GM18867 (cell line): ENCODE data around the gene HIBCH.

Experiments
- ATAC-seq: cut with Tn5 transposase; IDR thresholded peaks from one replicate; pipeline ENCODE4 v1.9.1; 2021; ENCODE audit warnings: mild to moderate bottlenecking, moderate library complexity; ENCODE audit not compliant: unreplicated experiment

The HIBCH gene, protein sequence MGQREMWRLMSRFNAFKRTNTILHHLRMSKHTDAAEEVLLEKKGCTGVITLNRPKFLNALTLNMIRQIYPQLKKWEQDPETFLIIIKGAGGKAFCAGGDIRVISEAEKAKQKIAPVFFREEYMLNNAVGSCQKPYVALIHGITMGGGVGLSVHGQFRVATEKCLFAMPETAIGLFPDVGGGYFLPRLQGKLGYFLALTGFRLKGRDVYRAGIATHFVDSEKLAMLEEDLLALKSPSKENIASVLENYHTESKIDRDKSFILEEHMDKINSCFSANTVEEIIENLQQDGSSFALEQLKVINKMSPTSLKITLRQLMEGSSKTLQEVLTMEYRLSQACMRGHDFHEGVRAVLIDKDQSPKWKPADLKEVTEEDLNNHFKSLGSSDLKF

DNA sequence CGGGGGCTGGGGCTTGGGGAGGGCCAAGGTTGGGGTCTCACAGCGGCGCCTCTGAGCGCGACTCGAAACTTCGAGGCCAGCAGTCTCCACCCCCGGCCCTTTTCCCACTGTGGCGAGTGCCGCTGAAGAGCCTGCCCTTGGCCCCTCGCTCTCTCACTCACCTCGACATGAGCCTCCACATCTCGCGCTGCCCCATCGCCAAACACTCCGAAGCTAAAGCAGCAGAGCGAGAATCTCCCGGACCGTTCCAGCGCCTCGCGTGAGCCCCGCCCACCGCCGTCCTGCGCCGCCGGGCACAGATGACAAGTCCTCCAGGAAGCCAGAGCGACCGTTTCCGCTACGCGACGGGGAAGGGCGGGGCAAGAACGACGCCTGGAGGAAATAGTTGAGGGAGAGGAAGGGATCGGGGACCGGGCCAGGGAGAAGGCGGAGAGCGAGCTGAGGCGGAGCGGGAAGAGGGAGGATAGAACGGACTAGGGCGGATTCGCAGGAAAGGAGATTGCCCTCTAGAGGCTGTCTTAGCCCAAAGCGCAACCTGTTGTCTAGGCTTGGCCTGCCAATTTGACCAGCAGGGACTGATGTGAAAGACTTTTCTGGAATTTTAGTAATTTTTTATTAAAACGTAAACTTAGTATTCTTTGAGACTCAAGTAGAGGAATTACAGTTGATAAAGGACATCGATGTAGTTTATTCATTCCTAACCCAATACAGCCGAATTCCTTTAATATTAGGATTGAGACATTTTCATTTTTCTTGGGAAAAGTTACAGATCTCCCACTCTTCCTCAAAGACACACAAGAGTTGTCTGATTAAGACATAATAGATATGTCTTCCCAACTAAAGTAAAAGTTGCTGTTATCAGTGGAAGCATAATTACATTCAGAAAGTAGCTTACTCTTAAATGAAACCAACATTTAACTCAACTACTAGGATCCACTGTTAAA is at the start of gene HIBCH:
Gene HIBCH, minus strand, starts transcription at position 272 of the 944 bp plus-strand sequence. Its CDS starts 76 bp downstream, at position 196.
- peak; percentile 94 for ATAC-seq

DNA sequence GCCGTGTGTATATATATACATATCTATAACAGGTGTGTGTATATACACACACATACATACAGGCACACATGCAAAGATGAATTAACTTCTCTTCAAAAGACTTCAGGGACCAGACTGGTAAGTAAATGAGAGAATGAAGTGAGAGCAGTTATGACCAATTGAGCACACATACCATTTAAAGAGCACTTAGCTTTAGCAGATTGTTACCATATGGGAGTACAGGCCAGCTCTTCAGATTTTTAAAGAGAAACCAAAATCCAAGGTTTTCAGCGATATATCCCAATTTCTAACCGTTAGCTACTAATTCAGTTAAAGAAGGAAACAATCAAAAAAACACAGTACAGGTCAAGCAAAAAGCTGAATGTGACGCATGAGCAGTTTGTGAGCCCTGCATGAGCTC is 47.5 kb upstream of the HIBCH start:
- no peak for ATAC-seq

DNA sequence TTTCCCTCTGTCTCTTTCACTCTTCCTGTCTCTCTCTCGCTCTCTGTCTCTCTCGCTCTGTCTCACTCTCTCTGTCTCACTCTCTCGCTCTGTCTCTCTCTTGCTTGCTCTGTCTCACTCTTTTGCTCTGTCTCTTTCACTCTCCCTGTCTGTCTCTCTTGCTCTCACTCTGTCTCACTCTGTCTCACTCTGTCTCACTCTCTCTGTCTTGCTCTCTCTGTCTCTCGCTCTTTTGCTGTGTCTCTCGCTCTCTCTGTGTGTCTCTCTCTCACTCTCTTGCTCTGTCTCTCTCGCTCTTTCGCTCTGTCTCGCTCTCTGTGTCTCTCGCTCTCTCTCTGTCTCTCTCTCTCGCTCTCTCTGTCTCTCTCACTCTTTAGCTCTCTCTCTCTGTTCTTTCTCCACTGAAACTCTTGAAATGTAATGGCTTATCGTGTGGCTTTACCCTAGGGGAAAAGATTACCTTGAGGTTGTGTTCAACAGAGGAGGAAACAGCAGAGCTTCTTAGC is 46.7 kb upstream of the HIBCH start:
- ATAC-seq = no peak

DNA sequence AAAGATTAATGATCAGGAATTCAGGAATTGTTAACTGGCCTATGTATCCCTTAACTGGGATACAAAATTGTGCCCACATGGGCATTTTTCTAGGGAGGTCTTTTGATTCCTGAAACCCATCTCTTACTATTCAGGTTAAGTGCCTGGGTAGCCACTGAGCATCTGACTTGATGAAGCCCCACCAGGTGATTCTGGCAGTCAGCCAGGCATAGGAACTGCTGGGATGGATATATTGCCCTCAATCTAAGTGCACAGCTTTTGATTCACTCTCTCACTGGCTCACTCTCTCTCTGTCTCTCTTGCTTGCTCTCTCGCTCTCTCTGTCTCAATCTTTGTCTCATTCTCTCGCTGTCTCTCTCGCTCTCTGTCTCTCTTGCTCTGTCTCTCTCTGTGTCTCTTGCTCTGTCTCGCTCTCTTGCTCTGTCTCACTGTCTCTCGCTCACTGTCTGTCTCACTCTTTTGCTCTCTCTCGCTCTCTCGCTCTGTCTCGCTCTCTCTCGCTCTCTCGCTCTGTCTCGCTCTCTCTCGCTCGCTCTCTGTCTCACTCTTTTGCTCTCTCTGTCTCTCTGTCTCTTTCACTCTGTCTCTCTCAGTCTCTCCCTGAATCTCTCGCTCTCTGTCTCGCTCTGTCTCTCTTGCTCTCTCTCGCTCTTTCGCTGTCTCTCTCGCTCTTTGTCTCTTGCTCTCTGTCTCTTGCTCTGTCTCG is 46.0 kb upstream of the HIBCH start:
- ATAC-seq = no peak

DNA sequence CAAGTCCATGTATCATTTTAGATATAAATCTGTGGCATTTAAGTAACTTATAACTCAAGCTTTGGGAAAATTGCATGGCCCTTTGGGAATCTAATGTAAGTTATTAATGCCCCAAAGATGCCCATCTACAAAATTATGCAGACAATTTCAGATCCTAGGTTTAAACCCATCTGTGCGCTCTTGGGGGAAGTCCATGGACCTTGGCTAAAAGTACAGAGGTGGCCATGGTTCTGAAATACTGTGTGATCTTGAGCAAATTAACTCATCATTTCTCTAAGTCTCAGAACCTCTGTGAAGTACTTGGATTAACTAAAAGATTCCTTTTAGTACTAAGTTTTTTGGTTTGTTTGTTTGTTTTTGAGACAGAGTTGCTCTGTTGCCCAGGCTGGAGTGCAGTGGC is 43.3 kb upstream of the HIBCH start:
- ATAC-seq = no peak

DNA sequence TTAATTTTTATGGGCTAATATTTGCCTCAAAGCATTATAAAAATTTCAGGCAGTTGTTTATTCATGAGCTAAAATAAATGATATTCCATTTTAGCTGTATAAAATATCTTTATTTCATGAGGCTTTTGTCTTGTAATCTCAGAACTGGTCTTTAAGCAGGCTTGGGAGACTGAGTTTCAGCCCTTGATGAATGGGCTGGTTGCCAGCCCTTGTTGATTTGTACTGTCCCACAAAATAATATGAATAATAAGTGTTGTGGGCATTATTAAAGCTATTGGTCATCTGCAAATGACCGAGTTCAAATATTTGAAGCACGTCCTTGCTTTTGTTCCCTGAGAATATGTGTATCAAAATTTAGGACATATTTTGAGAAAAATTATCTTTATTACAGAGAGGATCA is 41.9 kb upstream of the HIBCH start:
- ATAC-seq = no peak

DNA sequence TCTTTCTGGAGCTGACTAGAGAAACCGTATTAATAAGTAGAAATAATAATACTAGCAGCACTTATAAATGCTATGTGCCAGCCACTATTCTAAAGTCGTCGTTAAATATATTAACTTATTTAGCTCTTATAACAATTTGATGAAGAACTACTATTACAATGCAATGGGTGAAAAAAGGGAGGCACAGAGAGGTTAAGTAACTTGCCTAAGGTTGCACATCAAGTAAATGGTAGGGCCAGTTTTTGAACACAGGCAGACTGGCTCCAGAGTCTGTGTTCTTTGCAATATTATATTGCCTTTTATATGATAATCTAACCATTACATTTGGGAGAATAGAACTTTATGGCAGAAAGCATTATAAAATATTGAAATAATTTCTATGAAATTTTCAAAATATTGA is 41.3 kb upstream of the HIBCH start:
- ATAC-seq = no peak

DNA sequence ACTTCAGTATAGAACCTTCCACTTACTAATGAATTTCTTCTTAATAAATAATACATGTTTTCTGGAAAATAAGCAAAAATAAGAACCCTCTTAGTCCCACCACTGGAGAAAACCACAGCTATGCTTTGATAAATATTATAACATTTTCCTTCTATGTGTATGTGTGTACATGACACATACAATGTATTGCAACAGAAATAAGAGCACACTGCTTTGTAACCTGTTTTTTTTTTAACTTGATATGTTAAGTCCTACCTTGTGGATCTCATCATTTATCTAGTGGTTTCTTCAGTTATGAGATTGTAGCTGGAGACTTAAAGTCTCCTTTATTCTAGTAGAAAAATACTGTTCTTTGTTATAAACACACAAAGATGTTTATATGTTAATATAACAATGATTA is 40.9 kb upstream of the HIBCH start:
- no peak for ATAC-seq

DNA sequence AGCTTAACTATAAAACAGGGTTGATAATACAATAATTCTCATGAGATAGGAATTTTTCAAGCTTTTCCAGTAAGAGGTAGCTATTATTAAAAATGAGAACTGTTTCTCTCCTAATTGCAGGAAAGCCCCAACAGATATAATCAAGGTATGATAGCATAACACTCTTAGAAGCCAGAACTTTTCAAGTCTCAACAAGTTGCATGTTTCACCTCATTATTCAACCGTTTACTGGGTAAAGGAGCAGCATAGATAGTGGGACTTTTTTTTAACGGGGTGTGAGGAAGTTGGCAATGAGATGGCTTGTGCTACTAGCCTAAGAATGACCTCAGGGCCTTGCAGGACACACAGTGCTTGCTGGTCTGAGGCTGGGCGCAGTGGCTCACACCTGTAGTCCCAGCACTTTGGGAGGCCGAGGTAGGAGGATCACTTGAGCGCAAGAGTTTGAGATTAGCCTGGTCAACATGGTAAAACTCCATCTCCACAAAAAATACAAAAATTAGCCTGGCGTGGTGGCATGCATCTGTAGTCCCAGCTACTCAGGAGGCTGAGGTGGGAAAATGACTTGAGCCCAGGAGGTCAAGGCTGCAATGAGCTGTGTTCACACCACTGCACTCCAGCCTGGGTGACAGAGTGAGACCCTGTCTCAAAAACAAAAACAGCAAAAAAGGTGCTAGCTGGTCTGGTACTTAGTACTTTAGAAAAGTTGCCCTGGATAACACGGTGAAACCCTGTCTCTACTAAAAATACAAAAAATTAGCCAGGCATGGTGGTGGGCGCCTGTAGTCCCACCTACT is 39.2 kb upstream of the HIBCH start:
- peak; percentile 48 for ATAC-seq

DNA sequence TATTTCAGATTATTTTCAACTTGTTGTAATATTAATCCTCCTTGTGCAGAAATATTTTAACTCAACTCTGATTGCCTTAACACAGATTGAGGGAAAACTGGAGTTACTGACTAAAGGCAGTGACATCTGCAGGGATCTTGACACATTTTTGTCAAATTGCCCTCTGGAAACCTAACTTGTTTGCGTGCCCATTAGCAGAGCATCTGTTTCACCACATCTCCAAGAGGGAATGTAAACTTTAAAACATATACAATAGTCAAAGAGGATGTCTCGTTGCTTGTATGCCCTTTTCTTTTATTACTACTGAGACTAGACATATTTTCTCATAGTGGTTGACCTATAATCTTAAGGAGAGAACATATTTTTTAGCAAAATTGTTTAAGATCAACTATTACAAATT is 38.0 kb upstream of the HIBCH start:
- no peak for ATAC-seq

DNA sequence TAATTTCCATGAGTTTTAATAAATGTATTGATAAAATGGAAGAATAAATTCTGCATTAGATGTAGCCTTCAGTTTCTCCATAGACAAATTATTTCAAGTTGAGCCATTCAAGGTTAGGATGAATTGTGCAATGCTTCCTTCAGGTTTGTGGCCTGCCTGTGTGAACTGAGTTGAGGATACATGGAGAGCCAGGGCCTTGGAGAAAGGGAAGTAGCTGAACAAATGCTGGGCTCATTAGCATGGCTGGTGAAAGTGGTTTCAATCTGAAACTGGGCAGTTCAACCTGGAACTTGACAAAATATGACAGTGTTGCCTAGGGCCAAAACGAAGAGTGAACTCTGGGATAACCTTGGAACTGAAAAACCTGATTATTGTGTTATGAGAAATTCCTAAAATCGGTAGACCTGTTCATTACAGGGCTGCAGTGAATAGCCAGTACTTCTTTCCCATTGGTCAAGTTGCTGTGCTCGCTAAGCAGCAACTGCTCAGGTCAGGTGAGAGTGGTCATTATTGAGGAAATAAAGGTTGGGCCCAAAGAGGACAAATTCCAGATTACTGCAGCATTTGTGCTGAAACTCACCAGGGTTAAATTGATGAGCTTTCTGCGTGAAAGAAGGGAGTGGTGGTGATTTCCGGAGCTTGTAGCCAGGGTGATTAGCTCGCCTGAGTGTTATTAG is 36.5 kb upstream of the HIBCH start:
- ATAC-seq = no peak

DNA sequence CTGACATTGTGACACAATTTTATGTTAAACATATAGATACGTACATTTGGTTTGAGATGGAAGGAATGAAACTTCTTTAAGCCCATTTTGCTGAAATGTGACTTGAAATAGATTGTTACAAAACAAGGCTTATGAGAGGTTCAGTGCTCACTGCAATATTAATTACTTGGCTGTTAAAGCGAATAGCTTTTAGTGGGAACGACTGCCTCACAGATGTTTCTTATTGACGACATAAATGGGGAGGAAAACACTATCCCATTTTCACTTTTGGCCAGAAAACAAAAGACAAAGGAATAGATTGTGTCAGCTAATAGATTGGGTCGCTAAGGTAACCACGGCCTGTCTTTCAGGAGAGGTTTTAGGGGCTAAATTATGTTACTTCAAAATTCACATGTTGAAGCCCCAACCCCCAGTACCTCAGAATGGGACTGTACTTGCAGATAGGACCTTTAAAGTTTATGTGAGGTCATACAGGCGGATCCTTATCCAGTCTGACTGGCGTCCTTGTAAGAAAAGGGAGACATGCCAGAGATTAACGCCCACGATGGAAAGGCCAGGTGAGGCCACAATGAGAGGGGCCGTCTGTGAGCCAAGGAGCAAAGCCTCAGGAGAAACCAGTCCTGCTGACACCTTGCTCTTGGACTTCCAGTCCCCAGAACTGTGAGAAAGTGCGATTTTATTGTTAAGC is 34.5 kb upstream of the HIBCH start:
- ATAC-seq = no peak

DNA sequence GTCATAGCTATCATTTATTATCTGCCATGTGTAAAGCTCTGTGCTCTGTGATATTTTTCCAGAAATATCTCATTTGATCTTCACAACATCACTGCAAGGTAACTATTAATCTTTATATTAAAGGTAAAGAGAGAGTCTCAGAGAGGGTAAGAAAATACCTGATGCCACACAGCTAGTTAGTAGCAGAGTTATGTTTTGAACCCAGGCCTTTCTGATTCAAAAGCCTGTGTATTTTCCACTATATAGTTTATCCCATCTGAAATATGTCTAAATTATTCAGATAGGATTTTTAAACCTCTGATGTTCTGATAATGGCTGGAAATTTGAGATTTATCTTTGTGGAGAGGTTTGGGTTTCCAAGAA is 33.9 kb upstream of the HIBCH start:
- no peak for ATAC-seq

DNA sequence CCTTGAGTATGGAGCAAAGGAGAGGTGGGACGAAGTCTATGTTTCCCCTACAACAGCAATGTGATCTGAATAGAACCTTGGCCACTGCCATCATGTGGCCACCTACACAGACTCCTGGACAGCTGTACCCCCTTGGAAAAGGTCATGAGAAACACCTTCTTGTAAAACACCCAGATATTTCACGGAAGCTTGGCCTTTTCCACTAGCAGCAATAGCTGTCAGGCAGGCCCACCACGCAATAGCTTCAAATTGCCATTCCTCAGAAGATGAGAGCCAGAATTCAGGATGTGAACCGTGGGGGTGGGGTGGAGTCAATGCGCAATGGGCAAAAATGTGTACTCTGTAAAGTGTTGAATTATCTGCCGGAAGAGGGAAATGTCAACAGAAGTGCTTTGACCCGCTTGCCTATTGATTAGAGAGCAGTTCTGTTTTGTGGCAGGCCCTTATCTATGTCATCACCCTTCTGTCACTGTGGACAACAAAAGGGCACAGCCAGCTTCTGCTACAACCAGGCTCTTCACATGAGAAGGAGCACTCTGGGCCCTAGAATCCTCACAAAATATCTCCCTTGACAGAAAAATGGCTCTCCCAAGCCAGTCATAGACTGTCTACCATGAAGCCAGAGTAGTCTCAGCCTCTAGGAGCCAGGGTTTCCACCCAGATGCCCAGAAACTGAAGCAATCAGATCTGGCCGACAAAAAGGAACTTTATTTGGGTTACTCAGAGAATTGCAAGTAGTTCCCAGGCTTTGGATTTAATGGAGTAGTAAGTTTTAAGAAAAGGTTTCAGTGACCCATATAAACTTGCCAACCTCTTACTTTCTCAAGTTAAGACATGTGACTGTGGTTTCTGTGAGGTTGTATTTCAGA is 33.3 kb upstream of the HIBCH start:
- no peak for ATAC-seq

DNA sequence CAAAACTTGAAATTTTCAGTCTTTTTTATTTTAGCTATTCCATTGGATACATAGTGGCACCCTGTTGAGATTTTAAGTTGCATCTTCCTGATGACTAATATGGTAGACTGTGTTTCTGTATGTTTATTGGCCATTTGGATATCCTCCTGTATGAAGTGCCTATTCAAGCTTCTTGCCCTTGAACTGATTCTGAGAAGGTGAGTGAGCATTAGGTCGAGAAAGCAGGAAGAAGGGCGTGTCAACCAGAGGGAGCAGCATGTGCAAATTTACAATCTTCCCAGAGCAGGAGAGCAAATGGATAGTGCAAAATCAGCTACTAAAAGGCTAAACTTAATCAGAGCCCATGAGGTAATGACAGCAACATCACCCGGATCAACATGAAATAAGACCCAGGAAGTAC is 32.3 kb upstream of the HIBCH start:
- ATAC-seq = no peak

DNA sequence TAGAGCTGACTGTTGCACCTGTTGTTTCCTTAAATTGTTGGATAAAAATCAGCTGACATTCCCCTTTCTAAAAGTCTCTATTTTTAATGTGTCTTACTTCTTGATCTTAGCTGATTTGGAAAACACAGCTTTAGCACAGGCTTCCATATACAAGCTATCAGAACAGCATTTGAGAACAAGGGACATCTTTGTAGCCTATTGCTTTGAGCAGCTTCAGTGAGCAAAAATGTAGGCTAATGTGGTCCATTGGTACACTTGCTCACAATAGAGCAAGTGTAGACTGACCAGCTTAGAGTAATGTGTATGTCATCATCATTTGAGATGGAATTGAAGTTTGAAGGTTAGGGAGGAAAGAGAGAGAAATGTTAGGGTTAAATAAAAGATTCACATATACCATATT is 30.7 kb upstream of the HIBCH start:
- no peak for ATAC-seq

DNA sequence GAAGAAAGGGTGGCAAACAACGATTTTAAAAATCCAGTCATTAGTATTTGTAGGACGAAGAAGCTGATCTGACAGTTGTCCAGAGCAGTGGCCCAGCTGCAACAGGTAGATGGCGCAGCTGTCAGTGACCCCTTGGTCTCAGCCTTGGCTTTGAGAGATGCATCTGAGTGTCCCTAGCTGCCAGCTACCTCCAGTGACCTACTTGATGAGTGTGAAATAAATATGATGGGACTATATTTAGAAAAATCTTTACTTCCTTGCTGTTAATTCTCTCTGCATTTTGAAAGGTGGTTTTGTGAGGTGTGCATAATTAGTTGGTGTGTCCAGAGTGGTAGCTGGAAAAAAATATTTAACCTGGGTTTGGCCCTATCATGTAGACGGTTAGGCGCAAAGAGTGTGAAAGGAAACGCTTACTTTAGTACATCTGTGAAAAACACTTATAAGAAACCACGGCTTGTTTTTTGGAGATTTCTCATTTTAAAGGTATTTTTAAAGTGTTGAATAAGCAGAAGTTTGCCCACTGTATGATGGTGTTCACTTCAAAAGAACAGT is 24.7 kb upstream of the HIBCH start:
- ATAC-seq = peak; percentile 81
